Measurements from ENCODE around the gene CPEB4. TPM values are rescaled to one million over a fixed set of nuclear protein-coding genes. Genes with fewer than 3 reads are reported as not detected.

Gene CPEB4
- total RNA-seq: 87.3 TPM

DNA sequence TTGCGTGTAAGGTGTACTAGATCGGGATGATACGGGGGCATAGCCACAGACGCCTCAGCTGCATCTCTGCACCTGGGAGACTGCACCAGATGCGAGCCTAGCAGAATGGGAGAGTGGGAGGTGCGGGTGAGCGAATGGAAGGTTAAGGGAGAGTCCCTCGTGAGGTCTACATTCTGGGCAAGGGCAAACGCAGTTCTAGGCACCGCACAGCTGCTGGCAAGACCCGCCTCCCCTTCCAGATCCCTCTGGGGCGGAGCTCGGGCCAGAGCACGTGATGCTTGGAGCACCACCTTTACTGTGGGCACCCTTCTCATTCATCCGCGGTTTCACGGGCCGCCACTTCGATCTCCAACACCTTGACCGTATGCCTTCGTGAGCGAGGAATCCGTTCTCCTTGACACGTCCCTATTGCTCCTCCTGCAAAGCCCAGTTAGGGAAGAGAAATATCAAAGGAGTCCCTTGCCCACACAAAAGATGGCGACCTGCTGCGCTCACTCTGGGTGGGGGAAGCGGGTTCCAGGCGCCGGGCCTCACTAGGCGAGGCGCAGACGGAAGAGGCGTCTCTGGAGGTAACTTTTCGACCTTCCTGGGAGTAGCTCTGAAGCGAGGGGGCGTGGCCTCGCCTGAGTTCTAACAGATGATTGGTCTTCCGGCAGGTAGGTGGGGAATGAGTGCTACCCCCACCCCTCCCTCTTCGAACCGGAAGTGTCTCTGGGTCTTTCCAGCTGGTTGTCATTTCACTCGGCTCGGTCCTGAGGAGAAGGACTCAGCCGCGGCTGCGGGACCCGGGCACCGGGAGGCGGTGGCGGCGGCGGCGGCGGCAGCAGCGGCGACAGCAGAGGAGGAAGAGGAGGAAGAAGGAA, at the start of gene CPEB4:
Gene CPEB4, plus strand, starts transcription at position 740 of the 863 bp plus-strand sequence. CDS start 1,385 bp downstream, outside the sequence.
- DNase-seq: peak; percentile 99

DNA sequence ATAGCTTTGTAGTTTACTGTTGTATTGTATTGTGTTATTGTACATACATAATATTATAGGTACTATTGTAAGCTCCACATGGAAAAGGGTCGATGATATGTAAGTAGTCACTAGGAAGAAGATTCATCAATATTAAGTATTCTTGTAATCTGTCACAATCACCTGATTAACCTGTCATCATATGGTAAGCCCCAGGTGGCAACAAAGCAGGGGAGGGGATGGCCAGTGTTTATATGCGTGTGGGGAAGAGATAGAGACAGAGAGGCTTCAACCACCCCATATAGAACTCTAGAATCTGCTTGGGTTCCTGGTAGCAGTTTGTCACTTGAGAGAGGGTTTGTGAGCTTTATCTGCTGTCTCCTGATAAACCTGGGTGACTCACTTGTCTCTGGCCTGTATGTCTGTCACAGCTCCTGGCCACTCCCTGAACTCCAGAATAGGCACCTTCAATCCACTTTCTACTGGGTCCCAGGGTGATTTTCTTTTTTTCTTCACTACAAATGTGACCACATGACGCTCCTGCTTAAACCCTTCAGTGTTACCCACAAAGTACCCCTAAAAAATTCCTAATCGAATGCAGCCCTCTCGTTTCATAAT, 48.9 kb upstream of the CPEB4 start:
- no peak for DNase-seq

GRCh38 chr5:173840111-173840983, 47.8 kb upstream of the CPEB4 start:
- no peak for DNase-seq

- DNase-seq: no peak
Observed at GRCh38 chr5:173841710-173842109, 46.4 kb upstream of the CPEB4 start.

DNA sequence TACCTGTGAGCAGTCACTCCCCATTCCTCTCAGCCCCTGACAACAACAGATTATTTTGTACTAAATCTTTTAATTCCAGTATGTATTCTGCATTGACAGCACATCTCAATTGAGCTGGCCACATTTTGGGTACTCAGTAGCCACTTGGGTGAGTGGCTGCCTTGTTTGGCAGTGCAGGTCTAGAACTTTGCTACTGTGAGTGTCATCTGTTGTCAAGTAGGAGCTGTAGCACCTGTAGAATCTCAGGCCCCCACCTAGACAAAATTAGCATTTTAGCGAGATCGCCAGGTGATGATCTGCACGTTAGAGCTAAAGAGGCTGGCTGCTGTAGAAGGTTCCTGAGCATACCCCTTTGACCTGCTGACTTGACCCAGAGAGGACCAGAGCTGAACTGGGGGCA, 44.4 kb upstream of the CPEB4 start:
- DNase-seq: no peak

GRCh38 chr5:173845321-173845720, 42.8 kb upstream of the CPEB4 start:
- no peak for DNase-seq

DNA sequence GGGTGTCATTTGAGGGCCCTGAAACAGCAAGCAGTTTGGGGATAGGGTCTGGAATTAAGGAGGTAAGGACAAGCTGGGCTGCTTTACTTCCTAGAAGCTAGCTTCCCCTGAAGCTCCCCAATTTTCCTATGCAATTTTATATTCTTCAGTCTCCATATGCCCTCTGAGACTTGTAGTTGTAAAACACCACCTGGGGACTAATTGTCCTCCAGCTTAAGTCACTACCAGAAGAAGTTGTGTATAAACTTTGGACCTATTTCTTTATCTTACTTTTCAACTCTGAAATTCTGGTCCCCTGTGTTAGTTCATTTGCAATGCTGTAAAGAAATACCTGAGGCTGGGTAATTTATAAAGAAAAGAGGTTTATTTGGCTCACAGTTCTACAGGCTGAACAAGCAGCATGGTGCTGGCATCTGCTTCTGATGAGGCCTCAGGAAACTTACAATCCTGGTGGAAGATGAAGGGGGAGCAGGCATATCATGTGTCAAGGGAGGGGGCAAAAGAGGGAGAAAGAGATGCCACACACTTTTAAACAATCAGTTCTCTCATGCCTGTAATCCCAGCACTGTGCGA, 41.1 kb upstream of the CPEB4 start:
- DNase-seq: no peak

GRCh38 chr5:173848986-173849596, 39.1 kb upstream of the CPEB4 start:
- no peak for DNase-seq

- no peak for DNase-seq
Observed at GRCh38 chr5:173849908-173850307, 38.2 kb upstream of the CPEB4 start.

DNA sequence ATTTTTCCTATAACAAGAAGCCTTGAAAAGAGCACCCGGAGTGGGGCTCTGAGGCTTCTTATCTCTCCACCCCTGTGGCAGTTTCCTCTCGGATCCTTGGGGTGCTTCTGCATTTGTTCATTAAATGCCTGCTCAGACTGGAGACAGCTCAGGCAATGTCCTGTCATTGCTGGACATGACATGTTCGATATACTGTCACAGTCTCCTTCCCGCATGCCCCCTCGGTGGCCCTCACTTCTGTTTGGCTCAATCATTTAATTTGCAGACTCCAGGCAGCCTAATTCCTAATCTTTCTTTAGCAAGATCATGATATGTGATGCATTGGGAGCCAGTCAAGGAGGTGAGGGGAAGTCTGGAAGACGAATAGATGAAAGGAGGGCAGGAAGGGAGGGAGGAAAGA, 37.5 kb upstream of the CPEB4 start:
- DNase-seq: no peak

DNA sequence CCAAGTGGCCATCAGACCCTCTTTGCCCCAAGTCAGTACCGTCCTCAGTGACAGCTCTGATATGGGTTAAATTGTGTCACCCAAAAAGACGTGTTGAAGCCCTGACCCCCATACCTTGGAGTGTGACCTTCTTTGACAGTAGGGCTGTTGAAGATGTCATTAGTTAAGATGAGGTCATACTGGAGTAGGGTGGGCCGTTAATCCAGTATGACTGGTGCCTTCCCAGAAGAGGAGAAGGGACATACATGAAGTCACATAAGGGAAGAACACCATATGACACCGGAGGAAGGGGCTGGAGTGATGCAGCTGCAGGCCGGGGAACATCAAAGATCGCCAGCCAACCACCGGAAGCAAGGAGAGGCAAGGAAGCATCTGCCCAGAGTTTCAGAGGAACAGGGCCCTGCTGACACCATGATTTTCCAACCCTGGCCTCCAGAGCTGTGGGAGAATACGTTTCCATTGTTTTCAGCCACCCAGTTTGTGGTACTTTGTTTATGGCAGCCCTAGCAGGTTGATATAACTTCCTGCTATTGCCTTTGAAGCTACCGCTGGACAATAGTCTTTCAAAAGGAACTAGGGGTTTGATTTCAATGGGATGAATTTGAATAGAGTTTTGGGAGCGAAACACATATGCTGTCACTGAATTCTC, 36.4 kb upstream of the CPEB4 start:
- DNase-seq: no peak

DNA sequence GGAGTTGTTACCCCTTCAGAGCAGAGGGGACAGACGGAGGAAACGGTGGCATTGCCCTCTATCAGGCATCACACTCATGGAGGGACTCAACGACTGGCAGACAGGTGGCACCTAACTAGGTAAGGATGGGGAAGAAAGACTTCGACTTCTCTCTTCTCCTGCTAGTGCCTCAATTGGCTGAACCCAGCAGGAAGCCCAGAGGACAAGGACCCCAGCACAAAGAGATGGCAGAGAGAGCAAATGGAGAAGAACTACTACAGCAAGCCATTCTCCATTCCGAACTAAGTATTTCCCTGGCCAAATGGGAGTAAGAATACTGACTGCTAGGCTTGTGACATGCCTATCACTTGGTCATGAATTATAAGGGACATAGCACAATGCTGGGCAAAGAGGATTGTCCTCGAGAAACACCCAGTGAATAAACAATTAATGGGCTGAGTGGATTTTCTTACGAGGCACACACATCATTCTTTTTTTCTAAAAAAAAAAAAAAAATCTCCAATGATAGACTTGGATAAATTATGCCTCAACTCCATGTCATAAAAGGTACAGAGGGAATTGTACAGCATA, 35.3 kb upstream of the CPEB4 start:
- no peak for DNase-seq

DNA sequence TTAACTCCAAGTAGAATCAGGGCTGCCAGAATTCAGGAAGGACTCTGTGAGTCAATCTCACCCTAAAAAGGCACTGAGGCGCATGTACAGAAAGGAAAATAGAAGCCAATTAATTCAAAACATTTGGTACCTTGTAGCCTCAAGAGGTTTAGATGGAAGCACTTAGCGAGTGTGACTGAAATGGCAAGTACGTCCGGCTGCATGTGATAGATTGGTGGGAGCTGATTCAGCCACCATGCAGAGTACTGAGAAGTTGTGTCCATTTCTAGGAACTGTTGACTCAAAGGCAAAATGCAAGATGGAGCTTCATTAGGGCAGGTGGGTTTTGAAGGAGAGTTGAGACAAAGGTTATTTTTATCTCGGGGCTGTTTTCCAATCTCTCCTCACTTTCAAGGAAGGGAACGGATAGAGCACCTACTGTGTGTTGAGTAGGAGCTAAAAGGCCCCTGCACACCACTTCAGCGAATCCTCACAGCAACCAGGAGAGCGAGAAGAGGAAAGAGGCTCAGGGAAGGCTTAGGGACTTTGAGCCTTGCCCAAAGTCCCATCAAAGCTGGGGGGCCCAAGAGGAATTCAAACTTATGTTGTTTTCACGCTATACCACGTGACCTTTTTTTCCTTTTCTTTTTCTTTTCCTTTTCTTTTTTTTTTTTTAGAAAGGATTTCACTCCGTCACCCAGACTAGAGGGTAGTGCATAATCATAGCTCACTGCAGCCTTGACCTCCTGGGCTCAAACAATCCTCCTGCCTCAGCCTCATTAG, 34.6 kb upstream of the CPEB4 start:
- no peak for DNase-seq

GRCh38 chr5:173855162-173855994, 32.8 kb upstream of the CPEB4 start:
- DNase-seq: no peak

DNA sequence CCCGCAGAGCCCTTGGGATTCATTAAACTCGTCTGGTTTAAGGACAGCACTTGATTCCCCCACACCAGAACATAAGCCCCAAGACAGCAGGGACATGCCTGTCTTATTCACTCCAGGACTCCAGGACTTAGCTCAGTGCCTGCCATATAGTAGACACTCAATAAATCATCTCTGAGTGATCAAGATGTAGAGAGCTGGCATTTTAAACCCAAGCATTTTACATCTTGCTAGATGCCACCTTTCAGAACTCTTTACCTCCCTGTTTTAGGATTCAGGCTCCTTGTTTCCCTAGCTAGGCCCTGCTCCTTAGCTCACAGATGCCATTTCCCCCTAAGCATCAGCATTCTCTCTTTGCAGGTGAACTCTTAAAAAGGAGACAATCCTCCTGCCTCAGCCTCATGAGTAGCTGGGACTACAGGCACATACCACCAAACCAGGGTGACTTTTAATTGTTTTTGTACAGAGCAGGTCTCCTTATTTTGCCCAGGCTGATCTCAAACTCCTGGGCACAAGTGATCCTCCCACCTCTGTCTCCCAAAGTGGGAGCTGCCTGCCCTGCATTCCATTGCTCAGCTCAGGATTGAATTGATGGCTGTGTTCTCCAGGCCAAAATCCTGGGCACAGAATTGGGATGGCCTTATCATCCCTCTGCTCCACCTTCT, 32.0 kb upstream of the CPEB4 start:
- DNase-seq: no peak

GRCh38 chr5:173857234-173857633, 30.9 kb upstream of the CPEB4 start:
- no peak for DNase-seq

GRCh38 chr5:173858021-173858669, 30.0 kb upstream of the CPEB4 start:
- no peak for DNase-seq

GRCh38 chr5:173858670-173859407, 29.3 kb upstream of the CPEB4 start:
- DNase-seq: no peak

Data from occipital lobe (tissue), 2 donors.